Stimulated activated naive B cell treated with anti-CD40 and anti-IgM and Interleukin-4, amounts not matched to agents 10 μg/mL and 1 μg/mL and 100 μg/mL, for 72 hours (primary cell): Measurements from ENCODE around the gene PRMT9.
A peak's percentile ranks its signal among the peaks of the same experiment; 100 is the strongest.

Experiments
- ATAC-seq, 2 donors: fragments of 150-1000 bp; cut with Tn5 transposase; replicated peaks; 2 replicates each; pipeline ENCODE4 v1.10.0; 2021; ENCODE audit warnings: moderate library complexity in 1 of 2
- DNase-seq: peaks from one replicate; pipeline ENCODE4 v3.0.0; 2021
- H3K27ac Mint-ChIP-seq: one replicate; pipeline ENCODE4 v1.8.0; 2022; ENCODE audit warnings: mild to moderate bottlenecking, mixed read lengths
- H3K27me3 Mint-ChIP-seq, 2 donors: one replicate each; pipeline ENCODE4 v1.8.0; 2022; ENCODE audit warnings: mixed read lengths in 2 of 2
- H3K36me3 Mint-ChIP-seq, 2 donors: one replicate each; pipeline ENCODE4 v1.8.0; 2022; ENCODE audit warnings: mixed read lengths in 2 of 2, mild to moderate bottlenecking in 1 of 2
- H3K4me1 Mint-ChIP-seq, 2 donors: one replicate each; pipeline ENCODE4 v1.8.0; 2022; ENCODE audit warnings: mixed read lengths in 2 of 2, mild to moderate bottlenecking in 1 of 2
- H3K4me3 Mint-ChIP-seq, 2 donors: one replicate each; pipeline ENCODE4 v1.8.0; 2022; ENCODE audit warnings: mild to moderate bottlenecking in 2 of 2, mixed read lengths in 2 of 2, moderate library complexity in 1 of 2
- H3K9me3 Mint-ChIP-seq, 2 donors: one replicate each; pipeline ENCODE4 v1.8.0; 2022; ENCODE audit warnings: mixed read lengths in 2 of 2, mild to moderate bottlenecking in 1 of 2

PRMT9 gene

DNA sequence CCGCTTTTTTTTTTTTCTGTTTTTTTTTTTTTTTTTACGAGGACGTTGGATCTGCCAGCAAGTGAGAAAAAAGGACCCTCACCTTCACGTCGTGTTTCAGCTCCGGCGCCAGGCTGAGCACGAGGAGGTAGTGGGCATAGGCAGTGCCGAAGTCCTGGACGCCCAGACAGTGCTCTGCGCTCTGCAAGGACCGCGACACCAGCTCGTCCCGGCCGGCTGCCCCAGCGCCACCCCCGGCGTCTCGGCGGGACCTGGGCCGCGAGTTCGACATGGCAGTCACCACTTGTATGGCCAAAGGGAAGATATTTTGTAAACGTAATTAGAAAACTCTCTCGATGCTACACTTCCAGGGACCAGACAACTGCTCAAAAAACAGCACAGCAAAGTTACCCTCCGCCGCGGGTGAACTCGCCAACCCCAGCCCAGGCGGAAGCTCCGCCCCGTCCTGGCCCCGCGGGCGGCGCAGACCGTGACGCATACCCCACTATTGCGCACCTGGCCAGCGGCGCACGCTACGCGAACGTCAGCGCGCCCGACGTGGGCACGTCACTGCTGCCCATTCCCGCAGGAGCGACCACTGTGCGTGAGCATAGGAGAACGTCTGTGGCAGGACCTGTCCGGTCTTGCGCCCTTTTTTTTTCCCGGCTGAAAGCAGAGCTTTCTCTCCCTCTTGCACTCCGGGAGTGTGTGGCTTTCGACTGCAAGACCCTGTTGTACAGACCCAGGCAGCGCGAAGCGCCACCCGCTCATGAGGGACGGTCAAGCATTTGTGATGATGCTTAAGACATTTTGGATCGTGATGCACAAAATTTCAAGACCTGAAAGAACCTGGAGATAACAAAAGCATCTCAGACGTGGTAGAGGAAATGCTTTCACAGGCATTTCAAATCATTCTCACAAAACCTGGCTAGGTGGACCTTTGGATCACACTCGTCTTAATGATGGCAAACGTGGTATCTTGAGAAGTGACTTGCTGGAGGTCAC is at the start of gene PRMT9:
PRMT9 (minus strand) TSS at position 447 of the 984 bp plus-strand sequence; CDS start at position 271, 176 bp downstream.
- DNase-seq (peak; percentile 85), ATAC-seq (peak; percentile 99)
- Mint-ChIP-seq H3K36me3 (peaks cover 4 to 10% of the 10 kb centered on the region in 2 donors), H3K27ac (peak within 1 kb of the TSS; percentile 99), H3K4me1 (peaks cover 12 to 19% of the 10 kb centered on the region in 2 donors), H3K9me3 (no peaks in the 10 kb centered on the region), H3K4me3 (peak within 1 kb of the TSS; percentile 86 to 91), H3K27me3 (peaks cover 5 to 7% of the 10 kb centered on the region in 2 donors)

DNA sequence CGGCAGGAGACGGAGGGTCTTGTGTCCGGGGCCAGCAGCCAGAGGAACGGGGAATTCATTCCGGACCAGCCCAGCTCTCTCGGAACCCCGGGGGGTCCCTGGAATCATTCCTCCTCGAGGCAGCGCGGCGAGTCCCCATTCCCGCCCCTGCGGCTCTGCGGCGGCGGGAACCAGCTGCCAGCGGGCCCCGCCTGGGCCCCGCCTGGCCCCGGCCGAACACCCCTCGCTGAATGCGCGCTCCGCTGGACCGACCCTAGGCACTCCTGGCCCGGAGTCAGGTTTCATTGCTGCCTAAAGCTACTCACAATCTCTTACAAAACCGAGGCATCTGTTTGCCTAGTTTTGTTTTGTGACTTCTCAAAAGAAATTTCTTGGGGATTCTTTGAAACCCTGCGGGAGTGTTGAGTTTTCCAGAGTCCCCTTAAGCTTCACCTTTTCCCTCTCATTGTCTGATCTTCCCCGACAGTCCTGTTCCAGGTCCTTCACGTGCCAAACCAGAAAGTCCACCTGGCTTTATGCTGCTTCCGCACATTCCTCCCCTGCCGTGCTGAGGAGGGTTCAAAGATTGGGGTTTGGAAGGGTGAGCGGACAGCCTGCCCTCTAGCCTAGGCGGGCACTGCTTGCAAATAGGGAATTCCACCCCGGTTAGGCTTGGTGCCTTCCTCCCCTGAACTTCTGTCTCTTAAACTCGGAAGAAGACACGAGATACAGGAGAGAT is 48.7 kb upstream of the PRMT9 start:
- DNase-seq (no peak), ATAC-seq (peak; percentile 40 to 54)
- H3K36me3 Mint-ChIP-seq = no peaks in the 10 kb centered on the region
- H3K4me1 Mint-ChIP-seq = peaks cover 11 to 21% of the 10 kb centered on the region in 2 donors
- no peak overlapping the region for H3K27ac Mint-ChIP-seq
- no peaks in the 10 kb centered on the region for H3K9me3 Mint-ChIP-seq
- H3K27me3 Mint-ChIP-seq = peaks cover 47 to 51% of the 10 kb centered on the region in 2 donors
- peak overlapping the region; percentile 84 to 94 for H3K4me3 Mint-ChIP-seq

DNA sequence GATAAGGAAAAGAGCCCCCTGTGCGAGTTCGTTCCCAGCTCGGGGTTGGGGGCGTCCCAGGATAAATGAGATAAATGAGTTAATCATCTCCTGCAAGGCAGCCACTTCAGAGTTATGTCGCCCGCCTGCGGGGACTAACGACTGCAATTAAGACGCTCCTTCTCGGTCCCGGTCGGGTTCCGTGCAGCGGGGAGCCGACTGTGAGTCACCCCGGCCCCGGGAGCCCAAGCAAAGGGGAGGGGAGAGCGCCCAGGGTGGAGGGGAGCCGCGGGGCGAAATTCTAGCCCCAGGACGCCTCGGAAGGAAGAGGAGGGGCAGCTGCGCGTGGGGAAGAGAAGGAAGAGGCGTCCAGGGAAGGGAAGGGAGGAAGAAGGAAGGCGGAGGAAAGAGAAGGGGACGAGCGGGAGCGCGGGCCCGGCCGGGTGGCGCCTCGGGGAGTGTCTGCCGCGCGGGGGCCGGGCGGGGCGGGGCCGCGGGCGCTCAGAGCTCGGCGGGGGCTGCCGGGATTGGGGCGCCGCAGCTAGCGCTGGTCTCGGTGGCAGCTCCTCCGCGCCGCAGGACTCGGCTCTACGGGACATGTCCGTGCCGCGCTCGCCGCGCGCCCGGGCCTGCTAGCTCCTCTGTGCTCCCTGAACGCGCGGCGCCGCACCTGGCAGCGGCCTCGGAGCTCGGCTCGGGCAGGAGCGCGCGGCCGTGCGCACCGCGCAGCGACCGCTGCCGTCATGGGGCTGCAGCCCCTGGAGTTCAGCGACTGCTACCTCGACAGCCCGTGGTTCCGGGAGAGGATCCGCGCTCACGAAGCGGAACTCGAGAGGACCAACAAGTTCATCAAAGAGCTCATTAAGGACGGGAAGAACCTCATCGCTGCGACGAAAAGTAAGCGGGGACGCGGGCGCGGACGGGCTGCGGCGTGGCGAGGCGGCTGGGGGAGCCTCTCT is 47.9 kb upstream of the PRMT9 start, which contains the start of gene ARHGAP10:
ARHGAP10 (plus strand) TSS at position 509 of the 938 bp plus-strand sequence; CDS start at position 723, 214 bp downstream.
- Mint-ChIP-seq H3K9me3 (no peaks in the 10 kb centered on the region), H3K27ac (peak within 1 kb of the TSS; percentile 74), H3K36me3 (no peaks in the 10 kb centered on the region), H3K27me3 (peaks cover 48 to 52% of the 10 kb centered on the region in 2 donors), H3K4me1 (peaks cover 11 to 21% of the 10 kb centered on the region in 2 donors), H3K4me3 (peak within 1 kb of the TSS; percentile 88 to 94)
- ATAC-seq = peak; percentile 78 to 81
- DNase-seq = peak; percentile 28

DNA sequence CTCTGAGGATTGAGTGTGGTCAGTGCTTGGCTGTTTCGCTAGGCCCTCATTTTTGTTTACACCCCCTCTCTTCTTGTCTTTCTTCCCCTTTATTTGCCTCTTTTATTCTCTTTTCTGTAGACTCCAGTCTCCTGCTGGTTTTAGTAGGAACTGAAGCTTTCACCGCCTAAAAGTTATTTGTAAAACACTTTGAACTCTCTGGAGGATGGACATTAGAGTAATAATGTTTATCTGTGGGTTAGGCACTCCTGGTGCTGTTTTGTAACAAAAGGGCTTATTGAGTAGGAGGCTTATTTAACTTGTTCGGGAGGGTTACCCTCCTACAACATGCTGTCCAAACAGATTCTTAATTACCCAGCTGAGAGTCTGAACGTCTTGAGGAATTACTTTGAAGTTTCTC is 46.4 kb upstream of the PRMT9 start:
- no peaks in the 10 kb centered on the region for H3K9me3 Mint-ChIP-seq
- H3K27me3 Mint-ChIP-seq = peaks cover 39 to 44% of the 10 kb centered on the region in 2 donors
- peaks cover 11 to 21% of the 10 kb centered on the region in 2 donors for H3K4me1 Mint-ChIP-seq
- ATAC-seq = no peak
- no peaks in the 10 kb centered on the region for H3K36me3 Mint-ChIP-seq
- no peak for DNase-seq
- H3K27ac Mint-ChIP-seq = no peak overlapping the region
- no peak overlapping the region for H3K4me3 Mint-ChIP-seq

DNA sequence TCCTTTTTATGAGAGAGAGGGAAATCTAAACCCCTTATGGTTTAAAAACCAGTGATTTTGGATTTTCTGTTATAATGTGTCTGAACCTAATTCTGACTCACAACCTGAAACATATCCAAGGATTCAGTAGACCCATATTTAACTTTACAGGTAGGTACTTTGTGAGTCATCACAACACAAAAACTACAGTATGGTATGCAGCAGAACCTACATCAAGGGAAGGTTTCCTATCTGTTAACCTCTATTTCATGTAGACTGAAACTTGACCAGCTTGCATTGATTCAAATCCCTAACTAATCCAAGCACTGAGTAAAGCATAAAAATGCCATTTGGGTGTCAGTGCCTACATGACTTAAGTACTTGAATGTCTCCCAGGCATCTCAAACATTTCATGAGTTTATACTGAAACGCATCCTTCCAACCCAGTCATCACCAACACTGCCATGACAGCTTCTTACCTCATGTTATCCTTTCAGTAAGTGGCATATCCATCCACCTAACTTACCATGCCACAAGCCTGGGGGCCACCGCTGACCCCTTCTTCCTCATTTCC is 43.6 kb upstream of the PRMT9 start:
- no peaks in the 10 kb centered on the region for H3K9me3 Mint-ChIP-seq
- no peak for ATAC-seq
- H3K4me3 Mint-ChIP-seq = no peak overlapping the region
- peaks cover 23 to 25% of the 10 kb centered on the region in 2 donors for H3K27me3 Mint-ChIP-seq
- H3K4me1 Mint-ChIP-seq = peaks cover 1 to 7% of the 10 kb centered on the region in 2 donors
- DNase-seq = no peak
- H3K36me3 Mint-ChIP-seq = no peaks in the 10 kb centered on the region
- H3K27ac Mint-ChIP-seq = no peak overlapping the region

DNA sequence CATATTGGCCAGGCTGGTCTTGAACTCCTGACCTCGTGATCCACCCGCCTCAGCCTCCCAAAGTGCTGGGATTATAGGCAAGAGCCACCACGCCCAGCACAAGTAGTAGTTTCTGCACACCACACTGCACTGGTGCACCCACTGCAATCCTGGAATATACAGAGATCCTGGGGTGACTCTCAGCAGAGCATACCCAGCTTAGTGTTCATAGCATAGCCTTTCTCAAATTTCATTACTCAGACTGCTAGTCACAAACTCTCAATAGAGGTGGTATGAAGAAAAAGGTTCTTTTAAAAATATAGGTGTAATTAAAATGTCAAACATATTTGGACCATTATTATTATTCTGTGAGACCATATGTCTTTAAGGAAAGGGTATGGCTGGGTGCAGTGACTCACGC is 41.7 kb upstream of the PRMT9 start:
- no peak overlapping the region for H3K27ac Mint-ChIP-seq
- no peak overlapping the region for H3K4me3 Mint-ChIP-seq
- no peaks in the 10 kb centered on the region for H3K36me3 Mint-ChIP-seq
- no peaks in the 10 kb centered on the region for H3K4me1 Mint-ChIP-seq
- no peaks in the 10 kb centered on the region for H3K9me3 Mint-ChIP-seq
- ATAC-seq (no peak), DNase-seq (no peak)
- peaks cover 18 to 25% of the 10 kb centered on the region in 2 donors for H3K27me3 Mint-ChIP-seq

DNA sequence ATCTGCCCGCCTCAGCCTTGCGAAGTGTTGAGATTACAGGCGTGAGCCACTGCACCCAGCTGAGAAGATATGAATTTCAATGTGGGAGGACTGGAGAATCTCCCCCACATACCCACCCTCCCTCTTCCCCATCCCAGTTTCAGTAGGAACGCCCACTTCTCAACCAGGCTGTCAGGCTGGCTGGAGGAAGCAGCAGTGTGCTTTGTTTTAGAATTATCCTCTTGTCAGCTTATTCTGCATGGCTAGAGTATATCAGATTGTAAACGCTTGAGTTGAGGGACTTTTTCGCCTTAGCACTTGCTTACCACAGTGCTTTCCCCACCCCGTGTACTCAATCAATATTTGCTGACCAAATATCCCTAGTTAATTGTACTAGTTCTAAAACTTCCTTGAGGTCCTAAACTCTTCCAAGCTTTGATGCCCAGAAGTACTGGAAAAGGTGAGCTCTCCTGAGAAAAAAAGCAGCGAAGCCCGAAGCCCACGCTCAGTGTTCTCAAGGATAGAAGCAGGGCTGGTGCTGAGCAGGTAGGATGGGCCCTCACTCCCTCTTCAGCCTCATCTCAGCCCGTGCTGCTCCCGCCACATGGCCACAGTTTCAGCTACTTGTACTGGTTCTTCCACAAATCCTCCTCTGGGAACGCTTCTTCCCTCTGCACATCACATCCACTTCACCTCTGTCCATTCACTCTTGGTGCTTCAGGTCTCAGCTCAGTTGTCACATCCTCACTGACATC is 40.7 kb upstream of the PRMT9 start:
- no peak for DNase-seq
- no peak for ATAC-seq
- Mint-ChIP-seq H3K4me1 (no peaks in the 10 kb centered on the region), H3K27me3 (peaks cover 21 to 25% of the 10 kb centered on the region in 2 donors), H3K9me3 (no peaks in the 10 kb centered on the region), H3K27ac (no peak overlapping the region), H3K4me3 (no peak overlapping the region), H3K36me3 (no peaks in the 10 kb centered on the region)

DNA sequence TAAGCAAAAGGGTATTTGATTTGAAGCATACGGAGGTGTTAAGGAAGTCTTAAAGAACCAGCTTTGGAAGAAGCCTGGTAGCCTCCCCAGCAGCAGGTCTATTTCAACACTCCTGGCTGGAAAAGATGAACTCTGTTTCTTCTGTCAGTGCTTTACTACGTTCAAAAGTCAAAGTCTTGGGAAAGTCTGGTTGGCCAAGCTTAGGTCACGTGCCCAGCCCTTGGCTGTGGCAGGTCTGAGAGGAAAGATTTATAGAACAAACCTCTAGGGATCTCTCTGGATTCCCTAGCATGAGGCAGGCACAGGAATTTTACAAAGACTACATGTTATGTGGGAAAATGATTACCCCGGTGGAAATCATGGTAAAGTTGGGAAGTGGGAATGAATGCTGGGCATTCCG is 39.4 kb upstream of the PRMT9 start:
- ATAC-seq = no peak
- Mint-ChIP-seq H3K4me3 (no peak overlapping the region), H3K27me3 (peaks cover 17% of the 10 kb centered on the region in 2 donors), H3K9me3 (no peaks in the 10 kb centered on the region), H3K36me3 (no peaks in the 10 kb centered on the region), H3K27ac (no peak overlapping the region), H3K4me1 (no peaks in the 10 kb centered on the region)
- no peak for DNase-seq

DNA sequence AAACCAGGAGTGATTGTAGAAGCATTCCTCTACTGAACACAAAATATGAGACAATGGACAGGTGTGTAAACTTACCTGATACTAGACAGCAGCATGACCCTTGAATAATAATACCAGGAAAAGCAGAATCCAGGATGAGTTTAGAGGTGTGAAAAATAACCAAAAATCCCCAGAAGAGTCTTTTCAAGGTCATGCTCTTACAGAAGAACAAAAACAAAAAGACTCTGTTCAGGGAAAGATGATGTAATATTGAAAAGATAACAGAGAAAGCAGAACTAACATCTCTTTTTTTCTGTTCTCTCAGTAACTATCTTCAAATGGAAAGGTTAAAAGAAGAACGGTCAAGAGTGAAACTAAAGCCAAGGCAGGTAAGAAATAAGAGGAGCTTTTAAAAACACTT is 33.9 kb upstream of the PRMT9 start:
- DNase-seq (no peak), ATAC-seq (no peak)
- no peaks in the 10 kb centered on the region for H3K9me3 Mint-ChIP-seq
- H3K4me1 Mint-ChIP-seq = peaks cover 0 to 1% of the 10 kb centered on the region in 2 donors
- H3K36me3 Mint-ChIP-seq = no peaks in the 10 kb centered on the region
- H3K27me3 Mint-ChIP-seq = peaks cover 4 to 5% of the 10 kb centered on the region in 2 donors
- H3K4me3 Mint-ChIP-seq = no peak overlapping the region
- no peak overlapping the region for H3K27ac Mint-ChIP-seq

DNA sequence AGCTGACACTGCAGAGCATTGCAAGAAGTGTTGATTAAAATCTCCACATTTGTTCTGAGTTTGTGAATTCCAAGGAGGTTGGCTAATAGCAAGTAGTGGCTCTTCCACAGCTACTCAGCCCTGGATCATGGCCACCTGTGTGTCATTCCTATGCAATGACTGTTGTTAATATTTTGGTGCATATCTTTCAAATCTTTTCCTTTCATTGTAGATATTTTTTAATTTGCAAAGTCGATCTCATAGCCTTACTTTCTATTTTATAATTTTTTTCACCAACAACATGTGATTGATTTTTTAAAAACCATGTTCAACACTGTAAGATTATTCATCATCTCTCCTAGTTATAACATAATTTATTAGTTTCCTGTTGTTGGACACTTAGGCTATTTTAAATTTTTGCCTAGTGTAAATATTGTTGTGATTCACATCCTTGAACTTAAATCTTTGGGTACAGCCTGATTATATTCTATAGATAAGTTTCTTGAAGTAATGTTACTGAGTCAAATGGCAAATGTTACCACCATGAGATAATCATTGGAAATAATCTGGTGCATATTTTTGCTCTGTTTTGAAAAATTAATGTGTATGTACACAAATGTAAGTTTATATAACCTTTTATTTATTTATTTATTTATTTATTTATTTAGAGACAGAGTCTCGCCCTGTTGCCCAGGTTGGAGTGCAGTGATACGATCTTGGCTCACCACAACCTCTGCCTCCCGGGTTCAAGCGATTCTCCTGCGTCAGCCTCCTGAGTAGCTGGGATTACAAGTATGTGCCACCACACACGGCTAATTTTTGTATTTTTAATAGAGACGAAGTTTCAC is 30.8 kb upstream of the PRMT9 start:
- Mint-ChIP-seq H3K9me3 (no peaks in the 10 kb centered on the region), H3K4me3 (no peak overlapping the region), H3K27ac (no peak overlapping the region), H3K27me3 (peaks cover 1 to 5% of the 10 kb centered on the region in 2 donors), H3K4me1 (peaks cover 0 to 1% of the 10 kb centered on the region in 2 donors), H3K36me3 (no peaks in the 10 kb centered on the region)
- no peak for ATAC-seq
- DNase-seq = no peak

DNA sequence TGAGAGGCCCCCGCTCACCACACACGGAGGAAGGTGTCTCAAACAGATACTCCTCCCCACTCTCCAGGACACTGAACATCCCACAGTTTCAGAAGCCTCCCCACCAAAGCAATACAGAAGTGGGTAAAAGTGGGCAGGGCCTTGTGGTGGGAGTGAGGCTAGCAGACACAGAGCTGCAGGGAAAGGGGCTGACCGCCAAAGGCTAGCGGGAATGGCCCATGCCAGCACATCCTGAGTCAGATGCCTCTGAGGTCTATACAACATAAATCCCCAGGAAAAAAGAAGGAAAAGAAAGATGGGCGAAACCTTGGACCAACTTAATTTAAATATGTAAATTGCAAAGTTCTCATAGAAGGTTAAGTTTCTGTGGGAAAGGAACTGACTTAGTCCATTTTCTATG is 26.0 kb upstream of the PRMT9 start:
- H3K36me3 Mint-ChIP-seq = no peaks in the 10 kb centered on the region
- DNase-seq (no peak), ATAC-seq (no peak)
- H3K9me3 Mint-ChIP-seq = no peaks in the 10 kb centered on the region
- no peaks in the 10 kb centered on the region for H3K27me3 Mint-ChIP-seq
- H3K4me3 Mint-ChIP-seq = no peak overlapping the region
- H3K27ac Mint-ChIP-seq = no peak overlapping the region
- H3K4me1 Mint-ChIP-seq = no peaks in the 10 kb centered on the region

DNA sequence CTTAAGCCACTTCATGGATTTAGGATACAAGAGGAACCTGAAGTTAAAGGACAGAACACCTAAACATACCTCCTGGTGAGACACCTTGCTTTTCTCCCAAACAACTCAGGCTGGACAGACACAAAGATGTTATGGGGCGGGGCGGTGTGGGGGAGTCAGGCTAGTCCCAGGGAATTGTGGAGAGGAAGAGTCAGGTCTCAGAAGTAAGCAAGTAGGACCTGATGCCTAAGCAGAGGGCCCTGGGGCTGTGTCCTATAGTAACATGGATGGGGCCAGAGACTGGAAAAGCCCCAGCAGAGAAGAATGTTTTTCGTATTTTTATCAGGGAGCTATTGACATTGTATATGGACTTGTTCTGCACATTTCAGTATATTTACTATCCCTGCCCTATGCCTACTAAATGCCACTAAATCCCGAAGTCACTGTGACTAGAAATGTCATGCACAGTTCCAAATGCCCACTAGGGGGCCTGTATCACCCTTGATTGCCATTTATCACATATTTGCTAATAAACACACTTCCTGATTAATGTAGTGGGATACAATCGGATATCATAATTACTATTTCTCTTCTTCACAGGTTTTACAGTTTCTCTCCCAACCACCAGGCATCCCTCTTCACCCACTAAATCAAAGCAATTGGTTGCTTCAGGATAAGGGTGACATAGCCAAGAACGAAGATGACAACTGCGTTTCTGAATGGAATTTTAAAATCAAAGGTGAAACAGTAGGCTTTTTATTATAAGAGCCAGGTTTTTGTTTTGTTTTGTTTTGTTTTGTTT is 24.1 kb upstream of the PRMT9 start:
- Mint-ChIP-seq H3K4me1 (no peaks in the 10 kb centered on the region), H3K4me3 (no peak overlapping the region), H3K9me3 (no peaks in the 10 kb centered on the region), H3K36me3 (no peaks in the 10 kb centered on the region), H3K27ac (no peak overlapping the region), H3K27me3 (no peaks in the 10 kb centered on the region)
- no peak for DNase-seq
- ATAC-seq = peak; percentile 53 to 70
